Testis (tissue), 5 donors: ENCODE measurements around the gene SPECC1L. TPM values are rescaled to one million over a fixed set of nuclear protein-coding genes. Genes with fewer than 3 reads are reported as not detected.

ENCODE experiments used
- DNase-seq: peaks from one replicate; pipeline ENCODE4 v3.0.0-alpha.2; 2019
- H3K27ac ChIP-seq, 2 donors: fragments of 200-600 bp; sonication (generic); one replicate each; pipeline ENCODE4 v1.5.1; 2019
- H3K27me3 ChIP-seq: fragments of 200-600 bp; sonication (generic); one replicate; pipeline ENCODE4 v1.5.1; 2019
- H3K36me3 ChIP-seq: fragments of 200-600 bp; sonication (generic); one replicate; pipeline ENCODE4 v1.5.1; 2017; ENCODE audit warnings: low read depth; ENCODE audit errors: missing control alignments
- H3K4me1 ChIP-seq: fragments of 200-600 bp; sonication (generic); one replicate; pipeline ENCODE4 v1.5.1; 2019
- H3K4me3 ChIP-seq, 2 donors: fragments of 200-600 bp; sonication (generic); one replicate each; pipeline ENCODE4 v1.5.1; 2017 to 2019
- H3K9me3 ChIP-seq: fragments of 200-600 bp; sonication (generic); one replicate; pipeline ENCODE4 v1.5.1; 2017
- CTCF ChIP-seq, 3 experiments: fragments of 450-650 bp in 2 of 3; fragments of 200-600 bp in 1 of 3; sonication (generic) in 1 of 3; IDR thresholded peaks; one replicate each; pipeline ENCODE4 v1.5.1; 2016 to 2019; ENCODE audit warnings: antibody characterized with exemption in 3 of 3, mild to moderate bottlenecking in 2 of 3, moderate library complexity in 1 of 3
- POLR2A ChIP-seq: fragments of 450-650 bp; IDR thresholded peaks from one replicate; pipeline ENCODE4 v1.6.1; 2017; ENCODE audit warnings: antibody characterized with exemption, mild to moderate bottlenecking, moderate library complexity
- WGBS, 2 donors: methylation state at CpG; one replicate each; pipeline ENCODE4 v1.1.5; 2018; 5-methylcytosine and 5-hydroxymethylcytosine counted together
- intact Hi-C: fragments of 100-400 bp; cut with DNase I; formaldehyde crosslinking; loops from one replicate; pipeline ENCODE4 v1.15.1; 2023; ENCODE audit warnings: low total_unique reads
- long read RNA-seq, 2 donors: transcript quantifications; one replicate each; lab custom pipeline, GENCODE V29; 2026
- polyA plus RNA-seq: library from polyadenylated mRNA; stranded (reverse); fragments of 350-450 nt; fragmentation: Illumina TruSeq; extraction: RNeasy Lipid Tissue Mini Kit (QIAGEN cat#74804); gene quantifications from one replicate; pipeline ENCODE4 v1.2.3, GENCODE V29; 2014; ENCODE audit warnings: low read depth, low replicate concordance; ENCODE audit not compliant: insufficient read depth
- total RNA-seq, 2 donors: library from RNA; depleted of rRNA; stranded (reverse); fragments of >200 nt; gene quantifications; one replicate each; pipeline ENCODE4 v1.2.3, GENCODE V29; 2016

Gene SPECC1L
- total RNA-seq: 10 to 100 TPM; 82.3 to 83.6 TPM
- 70.0 TPM for polyA plus RNA-seq
- long read RNA-seq, donor 1, full-length matches to known transcripts: 4 of 4 reads
- long read RNA-seq, donor 1, partial matches to known transcripts: 0 of 4 reads
- long read RNA-seq, donor 1, other reads (novel, unspliced or antisense): 0 of 4 reads
- long read RNA-seq, donor 2, partial matches to known transcripts: 6 of 6 reads
- long read RNA-seq, donor 2, other reads (novel, unspliced or antisense): 0 of 6 reads

- Histone ChIP-seq H3K4me1 (peaks cover 4% of the 10 kb centered on the region), H3K4me3 (peak within 1 kb of the TSS; percentile 68 to 84), H3K27ac (peak within 1 kb of the TSS; percentile 88 to 95), H3K36me3 (no peaks in the 10 kb centered on the region), H3K9me3 (no peaks in the 10 kb centered on the region), H3K27me3 (no peaks in the 10 kb centered on the region)
- 0% methylated on average over 75 of the region's 89 CpGs; no CpG with 5 or more reads in 1 of the 2 donors for WGBS, 2 donors
- TF ChIP-seq POLR2A: peak; percentile 63
- no peak for TF ChIP-seq CTCF (IDR thresholded peaks at IDR 0.05)
- peak; percentile 93 for DNase-seq
- intact Hi-C loops: no loop called here
Observed at GRCh38 chr22:24270556-24271385, at the start of gene SPECC1L. SPECC1L (plus strand) TSS chr22:24270831; CDS start chr22:24302232, 31,401 bp downstream.

- H3K27ac ChIP-seq: no peak overlapping the region
- intact Hi-C loops: no loop called here
- no peaks in the 10 kb centered on the region for H3K36me3 ChIP-seq
- 94 to 100% methylated on average over 1 of the region's 1 CpG for WGBS, 2 donors
- H3K27me3 ChIP-seq: no peaks in the 10 kb centered on the region
- no peaks in the 10 kb centered on the region for H3K9me3 ChIP-seq
- H3K4me3 ChIP-seq: no peak overlapping the region
- TF ChIP-seq POLR2A (no peak), CTCF (IDR thresholded peaks at IDR 0.05) (no peak)
- H3K4me1 ChIP-seq: no peaks in the 10 kb centered on the region
- no peak for DNase-seq
Observed at GRCh38 chr22:24224468-24224867, 46.2 kb upstream of the SPECC1L start.

GRCh38 chr22:24225044-24225601 is 45.5 kb upstream of the SPECC1L start:
- H3K36me3 ChIP-seq: no peaks in the 10 kb centered on the region
- H3K4me1 ChIP-seq: no peaks in the 10 kb centered on the region
- intact Hi-C loops: no loop called here
- no peaks in the 10 kb centered on the region for H3K27me3 ChIP-seq
- H3K27ac ChIP-seq: no peak overlapping the region
- TF ChIP-seq POLR2A (no peak), CTCF (IDR thresholded peaks at IDR 0.05) (no peak)
- H3K4me3 ChIP-seq: no peak overlapping the region
- WGBS, 2 donors: 87 to 90% methylated on average over 6 to 14 of the region's 14 CpGs
- H3K9me3 ChIP-seq: no peaks in the 10 kb centered on the region
- no peak for DNase-seq

- Histone ChIP-seq H3K36me3 (no peaks in the 10 kb centered on the region), H3K4me1 (no peaks in the 10 kb centered on the region), H3K4me3 (no peak overlapping the region), H3K9me3 (no peaks in the 10 kb centered on the region), H3K27me3 (no peaks in the 10 kb centered on the region), H3K27ac (no peak overlapping the region)
- WGBS, 2 donors: 87 to 93% methylated on average over 3 to 14 of the region's 14 CpGs
- intact Hi-C loops: no loop called here
- TF ChIP-seq CTCF (IDR thresholded peaks at IDR 0.05): no peak
- DNase-seq: no peak
Observed at GRCh38 chr22:24225951-24226350, 44.7 kb upstream of the SPECC1L start.
